HG03460 (cell line): ENCODE measurements around the gene UNC5B.

Experiments
- ATAC-seq: cut with Tn5 transposase; IDR thresholded peaks from one replicate; pipeline ENCODE4 v1.9.1; 2021; ENCODE audit not compliant: unreplicated experiment

The UNC5B gene

DNA sequence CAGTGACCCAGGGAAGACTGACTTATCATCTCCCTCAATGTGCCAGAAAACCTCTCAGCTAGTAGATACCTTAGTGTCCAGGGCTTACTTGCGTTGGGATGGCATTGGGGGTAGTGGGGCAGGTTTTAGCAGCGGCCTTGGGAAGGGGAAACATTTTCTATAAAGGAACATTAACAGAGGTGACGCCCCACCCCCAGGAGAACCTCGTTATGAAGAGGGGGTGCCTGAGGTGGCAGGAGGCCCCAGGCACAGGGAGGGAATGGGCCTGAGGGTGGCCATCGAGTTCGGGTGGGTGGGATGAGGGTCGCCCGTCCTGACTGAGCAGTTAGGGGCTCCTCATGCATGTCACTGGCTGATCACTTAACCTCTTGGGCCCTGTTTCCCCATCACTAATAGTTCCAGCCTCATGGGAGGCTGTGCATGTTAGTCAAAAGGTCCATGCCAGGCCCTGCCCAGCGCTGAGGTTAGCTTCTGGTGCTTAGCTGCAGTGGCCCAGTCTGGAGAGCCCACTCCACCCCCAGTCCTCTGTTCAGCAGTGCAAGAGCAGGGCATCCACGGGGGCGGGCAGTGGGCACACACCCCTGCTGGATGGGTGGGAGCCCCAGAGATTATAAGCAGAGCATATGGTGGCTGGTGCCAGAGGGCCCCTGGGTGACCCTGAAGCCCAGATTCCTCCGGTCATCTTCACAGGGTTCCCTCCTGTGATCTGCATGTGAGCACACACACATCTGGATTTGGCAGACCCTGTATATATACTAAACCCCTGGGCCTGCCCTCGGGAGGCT is 27.0 kb downstream of the UNC5B start:
- no peak for ATAC-seq

GRCh38 chr10:71239946-71240795 is 27.8 kb downstream of the UNC5B start:
- ATAC-seq = no peak

GRCh38 chr10:71241114-71241829 is 28.9 kb downstream of the UNC5B start:
- ATAC-seq = no peak

DNA sequence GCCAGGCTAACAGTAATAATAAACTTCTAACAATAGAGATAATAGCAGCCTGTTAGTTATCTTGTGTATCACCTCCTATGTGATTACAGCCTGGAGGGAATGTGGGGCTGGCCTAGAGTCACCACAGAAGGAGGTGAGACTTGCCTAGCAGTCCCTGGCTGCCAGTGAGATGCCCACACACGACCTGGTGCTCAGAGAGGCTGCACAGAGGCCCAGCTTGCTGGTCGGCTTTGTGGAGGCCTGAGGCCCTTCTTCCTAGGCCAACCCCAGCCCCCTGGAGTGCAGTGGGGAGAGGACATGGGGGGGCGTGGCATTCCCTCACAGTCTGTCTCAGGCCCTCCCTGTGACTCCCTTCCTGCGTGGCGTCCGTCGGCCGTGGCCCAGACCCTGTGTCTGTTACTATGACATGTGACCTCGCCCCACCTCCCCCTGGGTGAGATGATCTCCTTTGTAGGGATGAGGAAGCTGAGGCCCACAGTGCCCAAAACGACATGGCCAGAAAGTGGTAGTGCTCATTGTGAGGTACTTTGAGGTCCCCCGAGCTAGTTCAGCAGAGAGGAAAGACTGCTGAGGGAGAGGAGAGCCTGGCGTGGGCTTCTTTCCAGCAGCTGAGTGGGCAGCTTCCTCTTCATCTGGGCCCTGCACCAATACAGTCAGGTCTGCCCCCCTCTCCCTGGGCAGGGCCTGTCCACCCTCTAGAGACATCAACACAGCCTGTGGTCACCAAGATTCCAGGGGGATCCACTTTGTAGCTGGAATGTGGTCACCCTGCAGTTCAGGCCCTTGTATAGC is 29.7 kb downstream of the UNC5B start:
- ATAC-seq = no peak

DNA sequence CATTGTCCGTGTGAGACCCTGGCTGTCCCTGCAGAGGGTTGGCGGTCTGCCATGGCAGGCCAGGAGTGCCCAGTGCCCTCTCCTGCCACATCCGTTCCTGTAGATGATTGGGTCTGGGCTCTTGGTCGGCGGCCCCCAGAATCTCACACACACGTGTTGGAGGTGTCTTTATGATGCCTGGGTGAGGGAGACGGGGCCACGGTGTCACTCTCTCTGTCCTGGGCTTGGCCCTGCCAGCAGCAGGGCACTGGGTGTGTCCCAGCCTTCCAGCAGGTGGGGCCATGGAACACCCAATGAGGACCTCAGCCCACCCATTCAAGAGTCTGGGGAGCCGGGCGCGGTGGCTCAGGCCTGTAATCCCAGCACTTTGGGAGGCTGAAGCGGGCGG is 30.2 kb downstream of the UNC5B start:
- ATAC-seq = no peak

- no peak for ATAC-seq
Observed at GRCh38 chr10:71243756-71244395, 31.5 kb downstream of the UNC5B start.

- no peak for ATAC-seq
Observed at GRCh38 chr10:71244431-71245419, 32.4 kb downstream of the UNC5B start.

- ATAC-seq = no peak
Observed at GRCh38 chr10:71245420-71246325, 33.3 kb downstream of the UNC5B start.

- ATAC-seq = no peak
Observed at GRCh38 chr10:71246591-71247413, 34.4 kb downstream of the UNC5B start.

GRCh38 chr10:71247414-71247705 is 35.0 kb downstream of the UNC5B start:
- no peak for ATAC-seq

DNA sequence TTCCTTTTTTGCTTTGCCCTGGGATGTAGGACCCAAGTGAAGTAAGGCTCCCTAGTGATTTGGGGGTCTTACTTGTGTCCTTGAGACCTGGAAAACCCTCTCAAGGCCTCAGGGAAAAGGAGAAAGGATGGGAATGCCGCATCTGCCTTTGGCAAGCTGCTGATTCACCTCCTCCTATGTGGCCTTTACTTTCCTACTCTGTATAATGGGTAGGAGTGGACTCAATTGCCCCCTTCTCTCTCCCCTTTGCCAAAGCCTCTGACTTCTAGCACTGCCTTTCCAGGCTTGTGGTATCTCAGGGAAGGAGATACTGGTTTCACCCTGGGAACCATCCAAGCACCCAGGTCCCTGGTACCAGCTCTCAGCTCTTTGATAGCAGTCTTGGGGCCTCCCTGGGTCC is 35.4 kb downstream of the UNC5B start:
- ATAC-seq = no peak

GRCh38 chr10:71248210-71248609 is 35.8 kb downstream of the UNC5B start:
- no peak for ATAC-seq

- ATAC-seq = no peak
Observed at GRCh38 chr10:71249996-71250395, 37.6 kb downstream of the UNC5B start.

GRCh38 chr10:71250405-71250804 is 38.0 kb downstream of the UNC5B start:
- ATAC-seq = no peak

GRCh38 chr10:71250842-71251241 is 38.5 kb downstream of the UNC5B start:
- no peak for ATAC-seq

DNA sequence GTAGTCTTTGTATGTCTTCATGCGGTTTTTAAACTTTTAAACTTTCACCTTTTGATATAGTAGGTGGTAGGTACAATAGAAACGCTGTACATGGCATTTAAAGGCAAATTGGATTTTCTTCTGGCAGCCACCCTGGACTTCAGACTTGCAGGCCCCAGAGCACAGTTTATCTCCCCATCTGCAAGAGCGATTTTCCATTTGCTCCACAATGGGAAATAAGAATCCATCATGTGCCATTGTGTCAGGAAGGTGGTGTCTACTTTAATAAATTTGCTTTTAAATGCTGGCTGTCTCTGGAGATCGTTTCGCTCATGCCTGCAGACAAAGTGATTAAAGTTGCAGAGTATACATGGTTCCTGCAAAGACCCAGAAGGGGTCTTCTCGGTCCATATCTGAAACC is 38.9 kb downstream of the UNC5B start:
- no peak for ATAC-seq

GRCh38 chr10:71252220-71252619 is 39.9 kb downstream of the UNC5B start:
- ATAC-seq = no peak
